Fibroblast of the conjunctiva (primary cell): ENCODE results near the gene IL11RA.

Experiments used
- DNase-seq: peaks from one replicate; pipeline ENCODE4 v3.0.0-alpha.2; 2010; ENCODE audit warnings: low read depth

IL11RA gene

DNA sequence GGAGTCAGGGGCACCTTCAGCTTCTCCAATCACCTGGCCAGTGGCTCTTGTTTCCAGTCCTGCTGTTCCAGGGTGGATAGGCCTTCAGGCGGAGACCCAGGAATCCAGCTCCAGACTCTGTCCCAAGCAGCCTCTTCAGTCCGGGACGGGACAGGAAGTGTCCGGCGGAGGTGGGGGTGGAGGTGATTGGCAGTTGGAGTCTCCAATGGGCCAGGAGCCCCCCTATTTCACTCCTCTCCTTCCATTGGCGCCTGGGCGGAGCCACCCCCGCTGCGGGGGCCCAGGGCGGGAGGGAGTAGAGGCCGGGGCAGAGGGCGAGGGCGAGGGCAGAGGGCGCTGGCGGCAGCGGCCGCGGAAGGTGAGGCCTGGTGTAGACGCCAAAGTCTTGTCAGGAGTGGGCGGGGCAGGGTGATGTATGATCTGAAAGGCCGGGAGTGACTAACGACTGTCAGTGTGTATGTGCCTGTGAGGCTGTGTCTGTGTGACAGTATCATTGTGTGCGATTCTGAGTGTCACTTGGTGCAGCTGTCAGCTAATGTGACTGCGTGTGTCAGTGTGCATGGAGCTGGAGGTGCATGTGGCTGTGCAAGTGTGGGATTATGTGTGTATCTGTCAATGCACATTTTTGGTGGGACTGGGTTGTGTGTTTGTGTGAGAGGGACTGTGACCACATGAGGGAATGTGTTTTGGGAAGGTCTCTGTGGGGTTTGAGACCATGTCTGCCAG lies at the start of gene IL11RA:
Gene IL11RA (plus strand): TSS at position 310 of the 726 bp plus-strand sequence. CDS start 3,033 bp downstream, outside the sequence.
- DNase-seq: peak; percentile 80

DNA sequence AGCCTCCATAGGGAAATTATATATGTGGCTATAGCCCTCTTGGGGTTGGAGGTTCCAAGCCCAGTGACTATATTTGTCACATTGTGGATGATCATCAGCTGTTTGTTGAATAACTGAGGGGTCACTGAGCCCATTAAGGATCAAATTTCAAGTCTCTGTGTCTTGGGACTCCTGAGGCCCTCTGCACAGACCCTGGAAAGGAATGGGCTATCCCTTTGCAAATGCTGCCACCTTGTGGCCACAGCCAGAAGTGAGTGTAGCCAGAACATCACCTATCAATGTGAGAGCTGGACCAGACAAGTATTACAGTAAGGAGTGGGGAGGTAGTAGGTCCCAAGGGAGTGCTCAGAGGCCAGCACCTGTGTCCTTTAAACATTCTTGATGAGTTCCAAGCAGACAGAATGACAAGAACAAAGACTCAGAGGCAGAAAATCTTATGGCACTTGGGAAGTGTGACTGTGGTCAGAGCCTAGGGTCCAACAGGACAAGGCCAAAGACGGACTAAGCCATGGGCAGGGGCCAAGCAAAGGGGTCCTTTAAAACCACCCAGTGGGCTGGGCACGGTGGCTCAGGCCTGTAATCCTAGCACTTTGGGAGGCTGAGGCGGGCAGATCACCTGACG lies 48.3 kb upstream of the IL11RA start:
- DNase-seq: peak; percentile 44

DNA sequence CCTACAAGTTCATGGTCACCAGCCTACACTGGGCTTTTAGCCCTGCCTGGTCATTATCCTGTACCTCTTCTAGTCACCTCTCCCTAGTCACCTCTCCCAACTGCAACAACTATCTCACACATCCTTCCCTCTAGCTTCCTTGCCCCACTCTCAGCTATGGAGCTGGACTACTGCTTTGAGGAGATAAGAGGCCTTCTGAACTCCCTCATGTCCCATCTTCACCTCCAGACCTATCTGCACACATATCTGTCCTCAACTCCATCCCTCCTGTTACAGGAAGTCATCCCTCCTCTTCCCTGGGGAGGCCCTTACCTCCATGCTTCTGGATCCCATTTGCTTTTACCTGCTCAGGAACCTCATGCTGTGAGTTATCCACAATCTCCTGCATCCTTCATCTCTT lies 45.8 kb upstream of the IL11RA start:
- DNase-seq: no peak

DNA sequence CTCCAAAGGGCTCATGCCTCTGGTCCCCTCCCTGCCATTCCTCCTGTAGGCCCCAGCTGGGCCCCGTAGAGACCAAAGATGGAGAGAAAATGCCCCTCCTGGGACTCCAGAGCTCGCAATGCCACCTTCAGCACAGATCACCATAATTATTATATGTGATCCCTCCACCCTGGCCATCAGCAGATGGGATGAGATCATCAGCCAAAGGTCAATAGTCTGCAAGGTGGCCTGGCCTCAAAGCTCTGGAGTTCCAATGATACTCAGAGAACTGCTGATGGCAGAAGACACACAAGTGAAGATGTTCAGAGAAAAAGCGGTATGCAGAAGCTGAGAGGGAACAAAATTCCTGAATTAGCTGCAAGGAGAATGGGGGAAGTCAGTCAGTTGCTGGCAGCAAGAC lies 45.1 kb upstream of the IL11RA start:
- no peak for DNase-seq

DNA sequence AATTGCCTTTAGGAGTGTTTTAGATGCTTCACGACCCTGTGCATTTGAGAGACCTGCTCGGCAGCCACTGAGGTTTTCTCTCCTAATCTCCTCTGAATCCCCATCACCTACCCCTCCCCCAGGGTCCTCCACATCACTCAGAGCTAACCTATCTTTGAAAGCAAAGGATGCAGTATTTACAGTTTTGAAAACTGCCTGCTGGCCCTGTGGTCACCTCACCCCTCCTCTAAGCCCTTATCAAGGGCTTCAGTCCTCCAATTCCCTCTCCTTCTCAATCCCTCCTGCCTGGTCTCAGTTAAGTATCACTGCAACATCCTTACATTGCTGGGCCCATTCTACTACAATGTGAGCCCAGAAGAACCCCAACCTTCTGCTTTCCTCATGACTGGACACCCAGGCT lies 44.7 kb upstream of the IL11RA start:
- DNase-seq: no peak

DNA sequence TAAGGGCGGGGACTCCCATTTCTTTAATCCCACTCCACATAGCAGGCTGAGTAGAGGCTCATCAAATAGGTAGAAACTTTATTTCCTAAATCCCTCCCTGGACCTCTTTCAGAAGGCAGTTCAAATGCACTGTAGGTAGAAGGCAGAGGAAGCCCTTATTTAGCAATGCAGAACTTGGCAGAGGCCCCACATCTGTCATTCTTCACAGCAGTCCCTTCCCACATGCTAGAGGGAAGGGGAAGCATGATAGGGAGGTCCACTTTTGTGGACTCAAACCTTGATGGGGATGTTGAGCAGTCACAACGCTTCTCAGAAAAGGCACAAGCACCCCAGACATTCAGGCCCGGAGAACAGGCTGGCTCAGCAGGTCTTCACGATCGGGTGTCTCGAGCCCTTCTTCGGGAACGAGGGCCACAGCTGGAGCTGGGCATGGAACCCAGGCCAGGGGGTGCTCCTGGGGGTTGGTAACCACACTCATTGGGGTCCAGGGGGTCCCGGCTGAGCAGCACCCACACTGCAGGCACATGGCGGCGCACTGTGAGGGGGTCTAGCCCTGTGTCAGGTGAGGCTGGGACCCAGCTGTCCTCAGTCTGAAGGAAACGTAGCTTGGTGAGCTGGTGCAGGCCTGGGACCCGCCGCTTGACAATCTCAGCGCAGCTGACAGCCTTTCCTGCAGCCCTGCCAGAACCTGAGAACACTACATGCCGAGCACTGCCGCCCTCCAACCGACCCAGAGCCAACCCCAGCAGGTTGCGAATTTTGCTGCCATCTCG lies 41.4 kb upstream of the IL11RA start:
- no peak for DNase-seq

DNA sequence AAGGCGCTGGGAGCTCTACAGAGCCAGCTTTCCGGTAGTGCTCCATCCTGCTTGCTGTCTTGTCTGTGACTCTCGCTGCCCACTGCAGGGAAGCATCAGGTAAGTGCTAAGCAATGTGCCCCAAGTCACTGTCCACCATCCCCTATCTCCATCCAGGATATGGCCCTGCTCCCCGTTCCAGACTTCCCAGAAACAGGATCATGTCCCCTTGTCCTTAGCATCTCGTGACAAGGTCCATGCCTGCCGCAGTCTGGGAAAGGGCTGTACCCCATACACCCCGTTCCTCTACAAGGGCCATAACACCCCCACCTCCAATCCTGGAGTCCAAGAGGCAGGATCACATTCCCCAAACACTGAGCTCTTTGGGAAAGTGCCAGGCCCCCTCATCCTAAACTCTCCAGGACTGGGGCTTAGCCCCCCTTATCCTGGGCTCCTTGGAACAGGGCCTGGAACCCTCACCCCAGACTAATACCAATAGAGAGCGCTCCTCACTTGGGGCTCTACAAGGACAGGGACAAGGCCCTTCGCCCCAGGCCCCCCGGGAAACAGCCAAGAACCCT lies 40.7 kb upstream of the IL11RA start:
- DNase-seq: no peak

DNA sequence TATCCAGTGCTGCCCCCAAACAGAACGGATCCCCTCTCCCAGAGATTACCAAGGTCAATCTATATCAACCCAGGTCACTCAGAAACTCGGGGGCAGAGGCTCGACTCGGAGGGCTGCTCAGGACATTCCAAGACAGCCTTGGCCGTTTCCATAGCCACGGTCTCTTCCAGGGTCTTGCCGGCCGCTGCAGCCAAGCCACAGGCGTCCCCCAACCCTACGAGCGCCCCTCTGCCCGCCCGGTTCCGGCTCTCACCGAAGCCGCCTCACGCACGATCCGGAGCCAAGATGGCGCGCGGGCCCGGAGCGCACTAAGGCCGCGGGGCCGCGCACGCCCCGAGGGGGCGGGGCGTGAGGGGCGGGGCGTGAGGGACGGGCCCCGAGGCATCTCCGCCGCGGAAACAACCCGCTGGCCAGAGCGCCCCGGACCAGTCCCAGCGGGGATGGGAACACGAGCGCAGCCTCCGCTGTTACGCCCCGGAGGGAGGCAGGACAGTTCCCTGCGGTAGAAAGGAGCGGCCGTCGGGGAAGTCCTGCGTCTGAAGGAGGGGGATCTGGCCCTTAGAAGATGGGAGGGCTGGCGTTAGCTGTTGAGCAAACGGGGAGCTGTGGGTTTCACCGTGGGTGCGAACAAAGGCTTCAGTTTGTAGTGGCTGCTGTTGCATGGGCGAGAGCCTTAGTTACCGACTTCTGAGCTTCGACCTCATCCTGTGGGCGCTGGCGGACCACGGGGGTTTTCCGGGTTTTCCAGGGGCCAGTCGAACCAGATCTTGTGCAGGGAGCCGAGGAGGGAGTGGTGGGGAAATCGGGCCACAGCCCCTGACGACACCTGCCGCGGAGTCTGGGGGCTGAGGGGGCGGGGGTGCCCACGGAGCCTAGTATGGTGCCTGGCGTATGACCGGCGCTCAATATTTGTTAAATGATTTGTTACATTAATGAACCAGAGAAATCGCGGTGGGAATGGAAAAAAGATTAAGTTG lies 39.9 kb upstream of the IL11RA start, which contains the start of gene RPP25L:
Gene RPP25L (minus strand): TSS at position 287 of the 977 bp plus-strand sequence. CDS start 801 bp downstream, outside the sequence.
- peak; percentile 56 for DNase-seq

DNA sequence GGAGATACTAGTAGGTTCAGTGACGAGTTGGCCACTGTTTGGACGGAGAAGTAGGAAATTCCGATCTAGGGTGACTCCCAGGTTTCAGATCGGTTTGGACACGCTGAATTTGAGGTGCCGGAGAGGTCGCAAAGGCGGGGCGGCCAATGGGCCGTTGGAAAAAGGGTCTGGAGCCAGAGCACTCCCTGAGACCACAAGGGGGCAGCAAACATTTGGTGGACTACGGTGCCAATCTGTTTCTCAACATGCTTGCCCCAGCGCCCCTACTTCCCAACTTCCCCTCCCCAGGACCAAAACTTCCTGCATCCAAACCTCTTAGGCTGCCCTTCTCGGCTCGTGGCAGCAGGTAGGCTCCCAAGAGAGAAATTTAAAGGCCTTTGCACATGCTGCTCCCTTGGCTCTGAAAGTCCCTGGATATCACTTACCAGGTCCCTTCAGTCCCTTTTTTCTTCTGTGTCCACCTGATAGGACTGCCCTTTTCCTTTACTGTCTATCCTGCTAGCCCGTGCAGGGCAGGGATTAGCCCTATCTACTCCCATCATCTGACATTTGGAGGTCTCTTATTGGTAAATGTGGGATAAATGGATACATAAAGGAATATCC lies 39.1 kb upstream of the IL11RA start:
- peak; percentile 69 for DNase-seq

DNA sequence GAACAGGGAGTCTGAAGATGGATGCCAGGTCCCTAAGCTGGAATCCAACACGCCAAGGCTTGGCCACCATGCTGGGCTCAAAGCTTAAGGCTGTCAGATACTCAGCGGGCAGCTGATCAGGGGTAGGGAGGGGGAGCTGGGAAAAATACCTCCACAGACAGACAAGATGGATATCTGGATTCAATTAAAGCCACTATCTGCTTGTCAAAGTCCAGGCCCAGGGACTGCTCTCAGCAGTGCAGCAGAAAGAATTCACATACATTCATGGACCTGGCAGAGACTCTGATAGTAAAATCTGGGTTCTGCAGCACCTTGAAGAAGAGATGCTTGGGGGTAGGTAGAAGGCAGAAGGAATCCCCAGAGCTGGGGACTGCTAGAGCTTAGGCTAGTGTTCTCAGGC lies 36.9 kb upstream of the IL11RA start:
- DNase-seq: no peak

DNA sequence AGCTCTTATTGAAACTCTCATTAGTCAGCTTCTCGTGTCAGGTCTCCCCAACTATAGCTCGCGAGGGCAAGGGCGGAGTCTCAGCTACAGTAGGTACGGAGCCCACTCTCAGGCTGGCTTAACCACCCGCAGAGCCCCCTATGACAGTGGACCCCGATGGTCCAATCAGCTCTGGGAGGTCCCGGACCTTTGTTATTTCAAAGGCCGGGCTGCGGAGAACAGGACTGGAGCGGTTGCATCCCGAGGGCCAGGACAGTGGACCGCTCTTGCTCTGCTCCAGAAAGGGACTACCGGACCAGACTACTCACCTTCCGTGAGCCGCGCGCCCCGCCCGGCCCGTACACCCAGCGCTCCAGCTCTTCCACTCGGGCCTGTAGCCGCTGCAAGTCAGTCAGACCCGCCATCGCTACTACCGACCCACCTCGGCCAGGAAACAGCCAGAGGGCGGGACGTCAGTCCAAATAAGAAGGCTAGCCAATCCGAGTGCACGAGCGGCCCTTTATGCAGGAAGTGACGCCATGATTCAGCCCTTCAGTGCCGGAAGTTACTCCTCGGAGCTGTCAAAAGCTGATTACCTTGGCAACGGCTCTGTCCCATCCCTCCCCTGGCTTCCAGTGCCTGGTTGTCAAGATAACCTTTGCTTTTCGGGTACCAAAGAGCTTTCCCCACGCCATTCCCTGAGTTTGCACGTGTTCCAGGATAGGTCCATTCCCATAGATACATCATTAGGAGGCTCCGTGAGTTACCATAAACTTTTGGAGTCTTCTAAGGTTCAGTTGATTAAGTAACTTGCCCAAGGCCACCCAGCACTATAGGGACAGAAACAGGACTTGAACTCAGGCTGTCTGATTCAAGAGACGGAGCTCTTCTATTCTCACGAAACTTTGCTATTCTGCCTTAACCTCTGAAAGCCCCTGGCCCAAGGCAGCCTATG lies 31.7 kb upstream of the IL11RA start, which contains the start of gene DCTN3:
Gene DCTN3 (minus strand): TSS at position 435 of the 934 bp plus-strand sequence. CDS start 31 bp downstream, at position 404.
- DNase-seq: peak; percentile 92

DNA sequence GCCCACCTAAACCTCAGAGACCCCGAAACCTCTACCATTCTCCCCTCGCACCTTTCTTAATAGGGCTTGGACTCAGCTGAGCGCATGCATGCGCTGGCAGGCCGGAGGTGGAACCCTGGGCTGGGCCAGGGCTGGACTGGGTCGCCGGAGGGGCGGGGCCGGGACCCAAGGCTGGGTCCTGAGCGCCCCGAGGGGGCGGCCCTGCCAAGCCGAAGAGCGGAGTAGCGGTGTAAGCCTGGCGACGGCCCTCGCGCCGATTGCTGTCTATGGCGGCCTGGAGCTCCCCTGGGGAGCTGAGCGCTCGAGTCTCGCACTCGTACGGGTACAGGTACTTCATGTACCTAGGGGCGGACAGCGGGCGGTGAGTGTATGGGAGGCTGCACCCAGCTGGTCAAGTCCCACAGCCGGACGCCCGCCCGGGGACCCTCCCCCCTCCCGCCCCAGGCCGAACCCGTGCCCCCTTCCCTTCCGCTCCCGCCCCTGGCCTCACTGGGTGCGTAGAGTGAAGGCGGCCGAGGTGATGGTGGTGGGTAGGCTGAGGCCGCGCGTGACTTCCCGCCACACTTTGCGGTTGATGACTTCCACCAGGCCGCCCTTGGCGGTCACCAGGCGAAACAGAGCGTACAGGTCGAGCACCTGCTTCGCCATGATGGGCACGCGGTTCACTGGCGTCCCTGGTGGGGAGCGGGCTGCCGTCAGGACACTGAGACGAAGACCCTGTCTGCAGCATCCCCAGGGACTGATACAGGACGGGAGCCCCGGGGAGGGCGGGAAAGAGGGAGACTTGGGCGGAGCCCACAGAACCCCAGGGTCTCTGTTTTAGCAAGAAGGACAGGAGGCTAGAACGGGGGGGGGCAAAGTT lies 28.4 kb upstream of the IL11RA start:
- DNase-seq: no peak

DNA sequence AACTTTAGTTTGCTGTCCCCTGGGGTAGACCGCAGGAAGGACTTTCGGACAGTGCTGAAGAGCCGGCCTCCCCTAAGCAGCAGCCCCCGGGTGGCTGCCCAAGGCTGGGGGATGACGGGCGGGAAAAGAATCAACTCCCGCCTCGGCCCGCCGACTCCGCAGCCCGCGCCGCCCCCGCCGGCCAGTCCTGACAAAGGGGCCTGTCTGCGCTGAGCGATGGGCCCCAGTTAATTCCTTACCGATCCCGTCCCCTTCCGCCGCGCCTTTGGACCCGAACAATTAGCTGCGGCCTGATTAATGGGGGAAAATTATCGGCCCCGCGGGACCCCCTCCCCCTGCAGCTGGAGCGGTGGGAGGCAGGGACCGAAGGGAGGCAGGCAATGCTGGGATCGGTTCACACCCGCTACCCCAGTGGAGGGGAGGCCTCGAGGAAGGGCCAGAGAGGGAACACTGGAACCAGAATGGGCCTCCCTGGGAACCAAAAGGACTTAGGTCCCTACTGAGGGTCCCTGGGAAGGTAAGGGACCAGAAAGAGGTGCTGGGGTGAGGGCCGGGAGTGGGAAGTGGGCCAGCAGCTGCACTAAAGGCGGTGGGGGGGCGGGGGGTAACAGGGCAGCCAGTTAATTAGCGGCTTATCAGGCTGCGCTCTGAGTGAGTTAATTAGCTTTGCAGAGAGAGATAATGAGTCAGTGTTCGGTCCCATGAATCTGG lies 27.4 kb upstream of the IL11RA start:
- DNase-seq: no peak

DNA sequence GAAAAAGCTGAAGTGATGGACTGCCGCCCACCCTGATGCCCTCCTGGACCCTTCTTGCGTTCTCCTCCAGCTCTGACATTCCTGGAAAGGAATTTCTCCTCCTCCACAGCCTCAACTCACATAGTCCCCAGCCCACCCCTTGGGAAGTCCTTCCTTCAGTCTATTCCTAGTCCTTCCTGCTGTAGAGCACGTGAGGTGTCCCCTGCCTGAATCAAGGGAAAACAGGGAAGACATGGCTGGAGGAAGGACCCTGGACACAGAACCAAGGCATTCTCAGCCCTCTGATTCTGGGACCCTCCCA lies 26.8 kb upstream of the IL11RA start:
- no peak for DNase-seq

DNA sequence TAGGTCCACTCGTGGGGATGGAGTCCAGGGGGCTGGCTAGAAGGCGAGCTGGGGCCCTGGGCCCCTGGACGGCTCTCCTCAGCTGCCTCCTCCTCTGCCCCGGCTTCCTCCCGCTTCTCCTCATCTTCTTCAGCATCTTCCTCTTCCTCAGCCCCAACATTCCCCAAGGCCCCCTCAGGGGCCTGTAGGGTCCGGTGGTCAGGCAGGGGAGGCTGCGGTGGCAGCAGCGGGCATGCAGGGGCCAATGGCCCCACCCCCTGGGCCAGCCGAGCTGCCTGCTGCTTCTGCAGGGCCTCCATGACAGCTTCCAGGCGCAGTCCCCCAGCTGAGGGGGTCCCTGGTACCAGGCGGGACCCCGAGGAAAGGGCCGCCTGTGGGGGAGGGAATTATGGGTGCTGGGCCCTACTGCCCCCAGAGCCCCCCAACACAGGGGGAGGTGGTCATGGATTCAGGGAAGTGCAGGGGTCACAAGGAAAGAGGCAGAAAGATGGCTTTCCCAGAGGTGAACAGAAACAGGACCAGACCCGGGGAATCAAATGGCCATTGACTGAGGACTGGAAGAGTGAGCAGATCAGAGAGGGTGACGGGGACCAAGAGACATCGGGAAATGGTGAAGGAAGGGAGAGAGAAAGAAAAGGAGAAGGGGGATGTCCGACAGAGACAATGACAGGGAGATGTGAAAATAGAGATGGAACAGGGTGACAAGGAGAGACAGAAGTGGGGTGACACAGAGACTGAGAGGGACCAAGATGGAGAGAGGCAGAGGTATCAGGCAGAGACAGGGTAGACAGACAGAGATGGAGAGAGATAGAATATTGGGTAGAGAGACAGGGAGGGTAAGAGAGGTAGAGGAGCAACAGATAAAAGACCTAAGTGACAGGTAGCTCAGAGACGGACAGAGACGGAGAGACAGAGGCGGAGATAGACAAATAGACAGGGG lies 24.0 kb upstream of the IL11RA start:
- DNase-seq: no peak

DNA sequence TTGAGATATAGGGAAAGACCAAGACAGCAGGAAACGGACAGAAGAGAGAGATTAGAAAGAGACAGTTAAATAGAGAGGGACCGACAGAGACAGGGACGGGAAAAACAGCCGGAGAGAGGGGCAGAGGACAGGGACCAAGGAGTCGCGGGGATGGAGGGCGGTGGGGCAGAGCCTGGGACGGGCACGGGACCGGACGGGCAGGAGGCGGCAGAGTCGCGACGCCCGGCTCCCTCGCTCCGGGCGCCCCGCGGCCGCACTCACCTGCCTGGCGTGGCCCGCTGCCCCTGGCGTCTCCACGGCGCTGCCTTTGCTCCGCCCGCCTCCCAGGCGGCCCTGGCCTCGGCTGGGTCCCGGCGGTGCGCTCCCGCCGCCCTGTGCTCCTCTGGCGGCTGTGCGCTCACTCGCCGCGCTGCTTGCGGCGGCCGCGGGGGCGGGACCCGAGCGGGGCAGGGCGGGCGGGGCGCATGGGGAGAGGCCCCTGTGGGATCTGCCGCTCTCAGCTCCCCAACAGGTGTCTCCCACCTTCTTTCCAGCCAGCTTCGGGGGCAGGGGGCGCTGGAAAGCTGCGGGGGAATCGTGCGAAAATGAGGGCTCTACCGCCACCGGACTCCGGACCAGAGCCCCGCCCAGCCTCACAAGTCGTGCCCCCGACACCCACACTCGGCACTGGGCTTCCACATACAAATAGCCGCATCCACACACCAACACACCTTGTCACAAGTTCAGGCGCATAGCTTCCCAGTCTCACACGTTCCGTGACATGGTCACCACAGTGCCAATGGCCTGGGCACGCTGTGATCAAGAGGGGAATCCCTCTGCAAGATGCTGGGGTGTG lies 23.1 kb upstream of the IL11RA start, which contains the start of gene ARID3C:
Gene ARID3C (minus strand): TSS at position 411 of the 835 bp plus-strand sequence. CDS start 1,052 bp downstream, outside the sequence.
- DNase-seq: no peak
